Loucy (cell line): ENCODE data around the gene CRYBG3.

Source experiments
- H2AFZ ChIP-seq: fragments of 200-600 bp; sonication (generic); 2 replicates; pipeline ENCODE4 v1.6.0; 2016; ENCODE audit warnings: antibody characterized with exemption, mild to moderate bottlenecking, low read length, moderate library complexity
- H3F3A ChIP-seq: fragments of 200-600 bp; 2 replicates; pipeline ENCODE4 v1.6.0; 2016; ENCODE audit warnings: antibody characterized with exemption, low read depth, mild to moderate bottlenecking
- H3K27me3 ChIP-seq: fragments of 200-600 bp; sonication (generic); 2 replicates; pipeline ENCODE4 v1.6.1; 2014; ENCODE audit warnings: low read length, mild to moderate bottlenecking; ENCODE audit not compliant: insufficient read depth, poor library complexity, severe bottlenecking
- H3K36me3 ChIP-seq: fragments of 200-600 bp; sonication (generic); 2 replicates; pipeline ENCODE4 v1.6.1; 2016; ENCODE audit warnings: low read length; ENCODE audit not compliant: insufficient read depth
- H3K4me1 ChIP-seq: fragments of 200-600 bp; sonication (generic); 2 replicates; pipeline ENCODE4 v1.5.1; 2014; ENCODE audit warnings: low read length, mild to moderate bottlenecking; ENCODE audit not compliant: insufficient read depth, poor library complexity, severe bottlenecking
- H3K4me2 ChIP-seq: fragments of 200-600 bp; sonication (generic); 2 replicates; pipeline ENCODE4 v1.6.0; 2014; ENCODE audit warnings: antibody characterized with exemption, low read length, low read depth, mild to moderate bottlenecking; ENCODE audit not compliant: poor library complexity, severe bottlenecking
- H3K4me3 ChIP-seq: fragments of 200-600 bp; sonication (generic); 2 replicates; pipeline ENCODE4 v1.5.1; 2014; ENCODE audit warnings: low read length, mild to moderate bottlenecking, mixed read lengths; ENCODE audit not compliant: poor library complexity, severe bottlenecking
- H3K79me2 ChIP-seq: fragments of 200-600 bp; sonication (generic); 2 replicates; pipeline ENCODE4 v1.6.1; 2014; ENCODE audit warnings: low read length; ENCODE audit not compliant: insufficient read depth
- H3K9ac ChIP-seq: fragments of 200-600 bp; sonication (generic); 2 replicates; pipeline ENCODE4 v1.6.0; 2014; ENCODE audit warnings: mild to moderate bottlenecking, low read depth, low read length, moderate library complexity; ENCODE audit not compliant: poor library complexity, severe bottlenecking
- H3K9me2 ChIP-seq: fragments of 200-600 bp; sonication (generic); replicated peaks from 2 replicates; pipeline ENCODE4 v1.6.1; 2016; ENCODE audit warnings: low read depth, low read length, mixed read lengths
- H3K9me3 ChIP-seq: fragments of 200-600 bp; sonication (generic); 2 replicates; pipeline ENCODE4 v1.6.1; 2014; ENCODE audit warnings: mild to moderate bottlenecking, antibody characterized with exemption, low read length, low read depth; ENCODE audit not compliant: insufficient read depth
- H4K20me1 ChIP-seq: fragments of 200-600 bp; sonication (generic); 2 replicates; pipeline ENCODE4 v1.6.0; 2014; ENCODE audit warnings: antibody characterized with exemption, low read length, mild to moderate bottlenecking; ENCODE audit not compliant: insufficient read depth, poor library complexity, severe bottlenecking
- EZH2phosphoT487 ChIP-seq: fragments of 200-600 bp; IDR thresholded peaks from 2 replicates; pipeline ENCODE4 v1.6.1; 2018; ENCODE audit warnings: antibody characterized with exemption, mild to moderate bottlenecking, moderate library complexity, borderline replicate concordance
- TF ChIP-seq, protein P1 (sequence below): fragments of 200-600 bp; sonication (generic); conservative IDR thresholded peaks from 2 replicates; pipeline ENCODE4 v1.5.1; 2014; ENCODE audit warnings: mild to moderate bottlenecking, antibody characterized with exemption, low read length

CRYBG3 gene

GRCh38 chr3:97937205-97937604 lies 115.4 kb downstream of the CRYBG3 start:
- H2AFZ ChIP-seq = no peak overlapping the region
- no peaks in the 10 kb centered on the region for H3K4me1 ChIP-seq
- H3K9me2 ChIP-seq = no peaks in the 10 kb centered on the region
- H4K20me1 ChIP-seq = no peaks in the 10 kb centered on the region
- no peaks in the 10 kb centered on the region for H3F3A ChIP-seq
- H3K27me3 ChIP-seq = no peaks in the 10 kb centered on the region
- no peaks in the 10 kb centered on the region for H3K9me3 ChIP-seq
- no peaks in the 10 kb centered on the region for H3K79me2 ChIP-seq
- H3K4me2 ChIP-seq = no peak overlapping the region
- H3K36me3 ChIP-seq = peaks cover 1% of the 10 kb centered on the region; the same call in 1 of the 2 replicates
- no peak overlapping the region for H3K4me3 ChIP-seq
- TF ChIP-seq, protein P1, sequence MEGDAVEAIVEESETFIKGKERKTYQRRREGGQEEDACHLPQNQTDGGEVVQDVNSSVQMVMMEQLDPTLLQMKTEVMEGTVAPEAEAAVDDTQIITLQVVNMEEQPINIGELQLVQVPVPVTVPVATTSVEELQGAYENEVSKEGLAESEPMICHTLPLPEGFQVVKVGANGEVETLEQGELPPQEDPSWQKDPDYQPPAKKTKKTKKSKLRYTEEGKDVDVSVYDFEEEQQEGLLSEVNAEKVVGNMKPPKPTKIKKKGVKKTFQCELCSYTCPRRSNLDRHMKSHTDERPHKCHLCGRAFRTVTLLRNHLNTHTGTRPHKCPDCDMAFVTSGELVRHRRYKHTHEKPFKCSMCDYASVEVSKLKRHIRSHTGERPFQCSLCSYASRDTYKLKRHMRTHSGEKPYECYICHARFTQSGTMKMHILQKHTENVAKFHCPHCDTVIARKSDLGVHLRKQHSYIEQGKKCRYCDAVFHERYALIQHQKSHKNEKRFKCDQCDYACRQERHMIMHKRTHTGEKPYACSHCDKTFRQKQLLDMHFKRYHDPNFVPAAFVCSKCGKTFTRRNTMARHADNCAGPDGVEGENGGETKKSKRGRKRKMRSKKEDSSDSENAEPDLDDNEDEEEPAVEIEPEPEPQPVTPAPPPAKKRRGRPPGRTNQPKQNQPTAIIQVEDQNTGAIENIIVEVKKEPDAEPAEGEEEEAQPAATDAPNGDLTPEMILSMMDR = no peak
- no peak for TF ChIP-seq EZH2phosphoT487
- no peak overlapping the region for H3K9ac ChIP-seq

GRCh38 chr3:97938444-97938843 lies 116.6 kb downstream of the CRYBG3 start:
- Histone ChIP-seq H3K9me3 (no peaks in the 10 kb centered on the region), H3F3A (no peaks in the 10 kb centered on the region), H3K4me2 (no peak overlapping the region), H3K27me3 (no peaks in the 10 kb centered on the region), H3K79me2 (no peaks in the 10 kb centered on the region), H3K9ac (no peak overlapping the region), H3K9me2 (no peaks in the 10 kb centered on the region), H3K4me1 (no peaks in the 10 kb centered on the region), H4K20me1 (no peaks in the 10 kb centered on the region), H2AFZ (no peak overlapping the region), H3K36me3 (peaks cover 7% of the 10 kb centered on the region; the same call in 1 of the 2 replicates), H3K4me3 (no peak overlapping the region)
- TF ChIP-seq, protein P1 = no peak
- TF ChIP-seq EZH2phosphoT487 = no peak

GRCh38 chr3:97939401-97939800 lies 117.6 kb downstream of the CRYBG3 start:
- Histone ChIP-seq H3K27me3 (no peaks in the 10 kb centered on the region), H3F3A (no peaks in the 10 kb centered on the region), H3K4me2 (no peak overlapping the region), H3K36me3 (peaks cover 11% of the 10 kb centered on the region; the same call in 1 of the 2 replicates), H3K9me2 (no peaks in the 10 kb centered on the region), H2AFZ (no peak overlapping the region), H3K9ac (no peak overlapping the region), H3K4me1 (no peaks in the 10 kb centered on the region), H3K4me3 (no peak overlapping the region), H3K79me2 (no peaks in the 10 kb centered on the region), H3K9me3 (no peaks in the 10 kb centered on the region), H4K20me1 (no peaks in the 10 kb centered on the region)
- no peak for TF ChIP-seq EZH2phosphoT487
- TF ChIP-seq, protein P1 = no peak
